OCI-LY7 (cell line): Measurements from ENCODE around the gene SUOX. TPM values are rescaled to one million over a fixed set of nuclear protein-coding genes. Genes with fewer than 3 reads are reported as not detected.

Source experiments
- BruUV-seq: library from RNA; stranded (reverse); fragments of 400-500 nt; replicated peaks from 2 replicates; lab custom pipeline; 2021; lab: Mats Ljungman, UMichigan
- CTCF ChIA-PET: fragments of 300-600 bp; sonication (Branson Sonifier 250); formaldehyde crosslinking; loops from one replicate; lab custom pipeline; 2022; ENCODE audit warnings: antibody characterized with exemption; ENCODE audit not compliant: unreplicated experiment; lab: Charles Lee
- POLR2A ChIA-PET: fragments of 300-600 bp; sonication (Branson Sonifier 250); formaldehyde crosslinking; loops from one replicate; lab custom pipeline; 2022; ENCODE audit warnings: antibody characterized with exemption; lab: Charles Lee
- DNase-seq: peaks from one replicate; pipeline ENCODE4 v3.0.0-alpha.2; 2015; ENCODE audit warnings: low spot score
- H2AFZ ChIP-seq: fragments of 200-600 bp; sonication (generic), shearing (Covaris generic); 2 replicates; pipeline ENCODE4 v1.6.1; 2014; ENCODE audit warnings: mild to moderate bottlenecking, antibody characterized with exemption, low read length, moderate library complexity
- H3K27ac ChIP-seq: fragments of 200-600 bp; sonication (generic); 2 replicates; pipeline ENCODE4 v1.5.1; 2014; ENCODE audit warnings: mixed run types, low read depth, mild to moderate bottlenecking, moderate library complexity, low read length, inconsistent platforms; ENCODE audit not compliant: poor library complexity, severe bottlenecking
- H3K36me3 ChIP-seq: fragments of 200-600 bp; sonication (generic); 2 replicates; pipeline ENCODE4 v1.6.1; 2014; ENCODE audit warnings: mild to moderate bottlenecking, antibody characterized with exemption, low read length, moderate library complexity, mixed read lengths; ENCODE audit not compliant: insufficient read depth
- H3K4me1 ChIP-seq: fragments of 200-600 bp; sonication (generic); 2 replicates; pipeline ENCODE4 v1.5.1; 2014; ENCODE audit warnings: mild to moderate bottlenecking, low read length; ENCODE audit not compliant: insufficient read depth, poor library complexity, severe bottlenecking
- H3K4me2 ChIP-seq: fragments of 200-600 bp; sonication (generic); 2 replicates; pipeline ENCODE4 v1.6.1; 2014; ENCODE audit warnings: mild to moderate bottlenecking, low read length
- H3K4me3 ChIP-seq: fragments of 200-600 bp; sonication (generic); 2 replicates; pipeline ENCODE4 v1.5.1; 2014; ENCODE audit warnings: mild to moderate bottlenecking, low read depth, low read length; ENCODE audit not compliant: poor library complexity, severe bottlenecking
- H3K79me2 ChIP-seq: fragments of 200-600 bp; sonication (generic); 2 replicates; pipeline ENCODE4 v1.6.1; 2016; ENCODE audit warnings: low read depth, mild to moderate bottlenecking, low read length, moderate library complexity, mixed read lengths; ENCODE audit not compliant: insufficient read depth
- H3K9me2 ChIP-seq: fragments of 200-600 bp; sonication (generic); 2 replicates; pipeline ENCODE4 v1.6.1; 2016; ENCODE audit warnings: mild to moderate bottlenecking, low read length, mixed read lengths; ENCODE audit not compliant: insufficient read depth
- H3K9me3 ChIP-seq: fragments of 200-600 bp; sonication (generic); 2 replicates; pipeline ENCODE4 v1.6.1; 2014; ENCODE audit warnings: mild to moderate bottlenecking, mixed run types, low read length, mixed read lengths
- H4K20me1 ChIP-seq: fragments of 200-600 bp; sonication (generic); 2 replicates; pipeline ENCODE4 v1.6.1; 2014; ENCODE audit warnings: mild to moderate bottlenecking, antibody characterized with exemption, low read length, moderate library complexity, mixed read lengths; ENCODE audit not compliant: insufficient read depth
- EZH2phosphoT487 ChIP-seq: fragments of 200-600 bp; sonication (generic); IDR thresholded peaks from 2 replicates; pipeline ENCODE4 v1.6.1; 2018; ENCODE audit warnings: low read depth, borderline replicate concordance, mild to moderate bottlenecking, mixed run types, antibody characterized with exemption, low read length, moderate library complexity, mixed read lengths
- intact Hi-C: fragments of 100-400 bp; cut with micrococcal nuclease; formaldehyde crosslinking; loops from one replicate; pipeline ENCODE4 v1.10.0; 2022; ENCODE audit not compliant: unreplicated experiment
- total RNA-seq, 2 experiments: library from RNA; depleted of rRNA in 1 of 2; stranded (reverse); fragments of >200 nt in 1 of 2; shearing (Covaris generic) in 1 of 2; gene quantifications; 2 replicates each; pipeline ENCODE4 v1.2.3, GENCODE V29; 2014 to 2022
- TF ChIP-seq, protein P1 (sequence below): fragments of 200-600 bp; sonication (generic); conservative IDR thresholded peaks from 2 replicates; pipeline ENCODE4 v1.5.1; 2014; ENCODE audit warnings: mild to moderate bottlenecking, antibody characterized with exemption, low read length, moderate library complexity, mixed read lengths

Gene SUOX
- total RNA-seq, 2 experiments from 2014 or later: 2.7 to 6.4 TPM

DNA sequence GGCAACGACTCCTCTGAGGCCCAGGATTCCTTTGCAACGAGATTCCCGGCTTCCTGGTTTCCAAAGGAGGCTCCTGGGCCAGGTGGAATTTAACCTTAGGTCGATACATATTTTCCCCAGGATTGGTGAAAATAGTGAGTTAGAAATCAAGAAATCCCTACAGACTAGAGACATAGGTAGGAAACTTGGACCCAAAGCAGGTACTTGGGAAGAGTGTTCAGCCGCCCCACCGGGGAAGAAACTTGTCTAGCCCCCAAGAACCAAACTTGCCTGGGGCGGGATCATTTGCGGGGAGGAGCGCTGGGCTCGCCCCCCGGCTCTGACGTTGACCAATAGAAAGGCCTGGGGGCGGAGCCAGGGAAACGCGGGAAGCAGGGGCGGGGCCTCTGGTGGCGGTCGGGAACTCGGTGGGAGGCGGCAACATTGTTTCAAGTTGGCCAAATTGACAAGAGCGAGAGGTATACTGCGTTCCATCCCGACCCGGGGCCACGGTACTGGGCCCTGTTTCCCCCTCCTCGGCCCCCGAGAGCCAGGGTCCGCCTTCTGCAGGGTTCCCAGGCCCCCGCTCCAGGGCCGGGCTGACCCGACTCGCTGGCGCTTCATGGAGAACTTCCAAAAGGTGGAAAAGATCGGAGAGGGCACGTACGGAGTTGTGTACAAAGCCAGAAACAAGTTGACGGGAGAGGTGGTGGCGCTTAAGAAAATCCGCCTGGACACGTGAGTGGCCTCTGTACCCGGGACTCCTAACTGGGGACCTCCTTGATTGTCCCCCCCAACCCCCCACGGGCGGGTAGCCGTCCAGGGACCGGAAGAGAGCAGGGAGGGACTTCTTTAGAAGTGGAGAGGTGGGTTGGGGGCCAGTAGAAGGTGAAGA, 30.4 kb upstream of the SUOX start, which contains the start of gene CDK2:
CDK2 (plus strand) TSS at position 423 of the 874 bp plus-strand sequence; CDS start at position 602, 179 bp downstream.
- TF ChIP-seq EZH2phosphoT487: no peak
- TF ChIP-seq, protein P1, sequence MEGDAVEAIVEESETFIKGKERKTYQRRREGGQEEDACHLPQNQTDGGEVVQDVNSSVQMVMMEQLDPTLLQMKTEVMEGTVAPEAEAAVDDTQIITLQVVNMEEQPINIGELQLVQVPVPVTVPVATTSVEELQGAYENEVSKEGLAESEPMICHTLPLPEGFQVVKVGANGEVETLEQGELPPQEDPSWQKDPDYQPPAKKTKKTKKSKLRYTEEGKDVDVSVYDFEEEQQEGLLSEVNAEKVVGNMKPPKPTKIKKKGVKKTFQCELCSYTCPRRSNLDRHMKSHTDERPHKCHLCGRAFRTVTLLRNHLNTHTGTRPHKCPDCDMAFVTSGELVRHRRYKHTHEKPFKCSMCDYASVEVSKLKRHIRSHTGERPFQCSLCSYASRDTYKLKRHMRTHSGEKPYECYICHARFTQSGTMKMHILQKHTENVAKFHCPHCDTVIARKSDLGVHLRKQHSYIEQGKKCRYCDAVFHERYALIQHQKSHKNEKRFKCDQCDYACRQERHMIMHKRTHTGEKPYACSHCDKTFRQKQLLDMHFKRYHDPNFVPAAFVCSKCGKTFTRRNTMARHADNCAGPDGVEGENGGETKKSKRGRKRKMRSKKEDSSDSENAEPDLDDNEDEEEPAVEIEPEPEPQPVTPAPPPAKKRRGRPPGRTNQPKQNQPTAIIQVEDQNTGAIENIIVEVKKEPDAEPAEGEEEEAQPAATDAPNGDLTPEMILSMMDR: no peak
- TSS peak; percentile 67 for BruUV-seq
- 0 out of 2 replicates have a peak, but pooled peaks cover 6% of the 10 kb centered on the region for H4K20me1 ChIP-seq
- no peaks in the 10 kb centered on the region for H3K9me2 ChIP-seq
- POLR2A ChIA-PET: interaction anchor here (0.6 to 0.9 kb wide), 5 partner anchors 19 to 488 kb away, joined by 4 to 10 read pairs (median 6); partner anchors contain the start of gene MIP
- H3K4me1 ChIP-seq: peaks cover 29% of the 10 kb centered on the region
- CTCF ChIA-PET: interaction anchor here (0.6 kb wide), 1 partner anchor 119 kb away, joined by 11 read pairs; no protein-coding TSS in a partner anchor
- peaks cover 31% of the 10 kb centered on the region for H3K36me3 ChIP-seq
- intact Hi-C loops: loop anchor here (2.0 kb wide), 1 partner anchor 34 kb away; no protein-coding TSS in a partner anchor
- DNase-seq: peak; percentile 93
- H3K4me2 ChIP-seq: peak within 1 kb of the TSS; percentile 96
- H2AFZ ChIP-seq: peak within 1 kb of the TSS; percentile 91
- H3K79me2 ChIP-seq: peaks cover 15% of the 10 kb centered on the region; the same call in 1 of the 2 replicates
- peak within 1 kb of the TSS; percentile 91 for H3K4me3 ChIP-seq
- H3K27ac ChIP-seq: peak within 1 kb of the TSS; percentile 37
- no peaks in the 10 kb centered on the region for H3K9me3 ChIP-seq

DNA sequence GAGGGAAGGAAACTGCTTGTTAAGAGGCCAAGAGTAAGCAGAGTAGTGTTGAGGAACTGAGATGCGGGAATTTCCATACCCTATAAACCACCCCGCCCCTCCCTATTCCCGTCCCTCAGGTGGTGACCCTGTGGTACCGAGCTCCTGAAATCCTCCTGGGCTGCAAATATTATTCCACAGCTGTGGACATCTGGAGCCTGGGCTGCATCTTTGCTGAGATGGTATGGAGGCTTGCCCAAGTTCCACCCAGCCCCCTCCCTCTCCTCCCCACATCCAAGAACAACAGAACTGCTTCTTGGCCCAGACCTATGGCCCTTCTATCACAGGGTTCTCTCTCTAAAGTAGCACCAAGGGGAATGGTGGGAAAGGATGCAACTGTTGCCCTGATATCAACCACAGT, 27.7 kb upstream of the SUOX start:
- intact Hi-C loops: no loop called here
- Histone ChIP-seq H3K27ac (no peak overlapping the region), H3K9me3 (no peaks in the 10 kb centered on the region), H2AFZ (no peak overlapping the region), H3K4me3 (no peak overlapping the region), H3K4me1 (peaks cover 42% of the 10 kb centered on the region), H3K9me2 (no peaks in the 10 kb centered on the region), H3K4me2 (no peak overlapping the region), H4K20me1 (0 out of 2 replicates have a peak, but pooled peaks cover 6% of the 10 kb centered on the region), H3K79me2 (peaks cover 15% of the 10 kb centered on the region; the same call in 1 of the 2 replicates), H3K36me3 (peaks cover 37% of the 10 kb centered on the region)
- no TSS peak for BruUV-seq
- POLR2A ChIA-PET: interaction anchor here (0.6 to 1.8 kb wide), 2 partner anchors 75 to 76 kb away, joined by 3 to 7 read pairs; no protein-coding TSS in a partner anchor
- TF ChIP-seq, protein P1: no peak
- TF ChIP-seq EZH2phosphoT487: no peak
- CTCF ChIA-PET: no interaction called here
- DNase-seq: no peak
